ENCODE measurements around the gene SEL1L3.

The SEL1L3 gene

DNA sequence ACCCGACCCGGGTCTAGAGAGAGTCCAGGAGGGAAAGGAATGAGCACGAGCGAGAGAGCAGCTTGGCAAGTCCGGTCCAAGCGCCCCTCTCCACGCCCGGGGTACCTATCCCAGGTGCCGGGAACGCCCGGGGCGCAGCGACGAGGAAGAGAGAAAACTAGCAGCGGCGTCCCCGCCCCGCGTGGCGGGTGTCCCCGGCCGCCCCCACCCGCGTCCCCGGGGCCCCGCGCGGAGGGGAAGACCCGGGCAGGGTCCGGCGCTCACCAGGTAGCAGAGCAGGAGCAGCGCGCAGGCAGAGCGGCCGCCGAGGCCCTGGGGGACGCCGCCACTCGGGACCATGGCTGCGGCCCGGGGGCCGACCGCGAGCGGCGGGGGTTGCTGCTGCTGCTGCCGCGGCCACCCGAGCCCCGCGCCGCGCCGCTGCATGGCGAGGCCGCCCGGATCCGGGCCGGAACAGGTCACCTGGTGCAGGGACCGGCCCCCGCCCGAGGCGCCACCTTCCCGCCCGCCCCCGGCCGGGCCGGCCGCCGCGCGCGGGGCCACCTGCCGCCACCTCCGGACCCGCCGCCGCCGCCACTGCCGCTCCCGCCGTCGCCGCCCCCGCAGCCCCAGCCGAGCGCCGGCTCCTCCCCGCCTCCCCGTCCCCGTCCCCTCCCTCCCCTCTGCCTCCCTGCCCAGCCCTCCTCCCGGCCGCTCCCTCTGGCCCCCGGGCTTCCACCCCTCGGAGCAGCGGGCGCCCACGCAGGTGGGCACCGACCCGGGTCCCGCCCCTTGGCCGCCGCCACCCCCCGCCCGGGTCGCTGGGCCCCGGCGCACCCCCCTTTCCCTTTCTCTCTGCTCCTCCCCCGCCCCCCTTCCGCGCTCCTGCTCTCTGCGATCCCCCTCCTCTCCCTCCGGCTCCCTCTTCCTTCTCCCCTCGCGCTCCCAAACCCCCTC, at the start of gene SEL1L3 (continued):
- TF ChIP-seq, protein P1, sequence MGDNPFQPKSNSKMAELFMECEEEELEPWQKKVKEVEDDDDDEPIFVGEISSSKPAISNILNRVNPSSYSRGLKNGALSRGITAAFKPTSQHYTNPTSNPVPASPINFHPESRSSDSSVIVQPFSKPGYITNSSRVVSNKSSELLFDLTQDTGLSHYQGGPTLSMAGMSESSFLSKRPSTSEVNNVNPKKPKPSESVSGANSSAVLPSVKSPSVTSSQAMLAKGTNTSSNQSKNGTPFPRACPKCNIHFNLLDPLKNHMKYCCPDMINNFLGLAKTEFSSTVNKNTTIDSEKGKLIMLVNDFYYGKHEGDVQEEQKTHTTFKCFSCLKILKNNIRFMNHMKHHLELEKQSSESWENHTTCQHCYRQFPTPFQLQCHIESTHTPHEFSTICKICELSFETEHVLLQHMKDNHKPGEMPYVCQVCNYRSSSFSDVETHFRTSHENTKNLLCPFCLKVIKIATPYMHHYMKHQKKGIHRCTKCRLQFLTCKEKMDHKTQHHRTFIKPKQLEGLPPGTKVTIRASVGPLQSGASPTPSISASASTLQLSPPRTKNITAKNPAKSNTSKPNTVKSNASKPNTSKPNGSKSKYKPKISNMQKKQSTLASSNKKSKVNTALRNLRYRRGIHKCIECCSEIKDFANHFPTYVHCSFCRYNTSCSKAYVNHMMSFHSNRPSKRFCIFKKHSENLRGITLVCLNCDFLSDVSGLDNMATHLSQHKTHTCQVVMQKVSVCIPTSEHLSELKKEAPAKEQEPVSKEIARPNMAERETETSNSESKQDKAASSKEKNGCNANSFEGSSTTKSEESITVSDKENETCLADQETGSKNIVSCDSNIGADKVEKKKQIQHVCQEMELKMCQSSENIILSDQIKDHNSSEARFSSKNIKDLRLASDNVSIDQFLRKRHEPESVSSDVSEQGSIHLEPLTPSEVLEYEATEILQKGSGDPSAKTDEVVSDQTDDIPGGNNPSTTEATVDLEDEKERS (tag by site-specific recombination; IDR thresholded peaks at IDR 0.05) = no peak

DNA sequence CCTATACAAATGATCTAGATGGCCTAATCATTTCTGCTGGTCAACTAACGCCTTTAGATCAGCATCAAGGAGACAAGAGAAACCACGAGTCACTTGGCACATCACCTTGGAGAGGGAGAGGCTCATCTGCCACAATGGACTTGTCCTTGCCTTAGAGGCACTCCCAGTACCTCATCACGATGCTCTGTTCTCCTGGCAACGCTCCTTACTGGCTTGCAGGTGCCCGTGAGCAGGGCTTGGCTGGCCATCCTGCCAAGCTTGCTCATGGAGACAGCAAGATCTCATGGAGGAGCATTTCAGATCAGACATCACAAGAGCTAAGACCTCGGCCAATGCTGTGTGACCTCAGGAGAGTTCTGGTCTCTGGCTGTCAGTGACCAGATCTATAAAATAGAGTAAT, 48.6 kb upstream of the SEL1L3 start:
- CTCF ChIA-PET = interaction anchor here (0.7 kb wide), 1 partner anchor 34 kb away, joined by 4 read pairs; no protein-coding TSS in a partner anchor
- TF ChIP-seq, protein P2, sequence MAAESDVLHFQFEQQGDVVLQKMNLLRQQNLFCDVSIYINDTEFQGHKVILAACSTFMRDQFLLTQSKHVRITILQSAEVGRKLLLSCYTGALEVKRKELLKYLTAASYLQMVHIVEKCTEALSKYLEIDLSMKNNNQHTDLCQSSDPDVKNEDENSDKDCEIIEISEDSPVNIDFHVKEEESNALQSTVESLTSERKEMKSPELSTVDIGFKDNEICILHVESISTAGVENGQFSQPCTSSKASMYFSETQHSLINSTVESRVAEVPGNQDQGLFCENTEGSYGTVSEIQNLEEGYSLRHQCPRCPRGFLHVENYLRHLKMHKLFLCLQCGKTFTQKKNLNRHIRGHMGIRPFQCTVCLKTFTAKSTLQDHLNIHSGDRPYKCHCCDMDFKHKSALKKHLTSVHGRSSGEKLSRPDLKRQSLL (tag by site-specific recombination; IDR thresholded peaks at IDR 0.05) = no peak
- TF ChIP-seq ZNF354C (tag by site-specific recombination; IDR thresholded peaks at IDR 0.05; ENCODE audit: borderline replicate concordance, low read depth) (no peak), ZNF274 (IDR thresholded peaks at IDR 0.05; ENCODE audit: low read length) (no peak), ZNF274 (tag by site-specific recombination; IDR thresholded peaks at IDR 0.05; ENCODE audit: borderline replicate concordance) (no peak), ZNF341 (tag by site-specific recombination; IDR thresholded peaks at IDR 0.05; ENCODE audit: low read depth) (no peak), IKZF3 (tag by site-specific recombination; IDR thresholded peaks at IDR 0.05) (no peak), ZNF501 (tag by site-specific recombination; IDR thresholded peaks at IDR 0.05) (no peak), ZNF571 (tag by site-specific recombination; IDR thresholded peaks at IDR 0.05) (no peak), ZNF302 (tag by site-specific recombination; IDR thresholded peaks at IDR 0.05; ENCODE audit: low read depth) (no peak), ZNF529 (tag by site-specific recombination; IDR thresholded peaks at IDR 0.05; ENCODE audit: insufficient replicate concordance) (no peak), ZBTB1 (tag by site-specific recombination; IDR thresholded peaks at IDR 0.05) (no peak), ZNF747 (tag by site-specific recombination; IDR thresholded peaks at IDR 0.05) (no peak)
- TF ChIP-seq, protein P3, sequence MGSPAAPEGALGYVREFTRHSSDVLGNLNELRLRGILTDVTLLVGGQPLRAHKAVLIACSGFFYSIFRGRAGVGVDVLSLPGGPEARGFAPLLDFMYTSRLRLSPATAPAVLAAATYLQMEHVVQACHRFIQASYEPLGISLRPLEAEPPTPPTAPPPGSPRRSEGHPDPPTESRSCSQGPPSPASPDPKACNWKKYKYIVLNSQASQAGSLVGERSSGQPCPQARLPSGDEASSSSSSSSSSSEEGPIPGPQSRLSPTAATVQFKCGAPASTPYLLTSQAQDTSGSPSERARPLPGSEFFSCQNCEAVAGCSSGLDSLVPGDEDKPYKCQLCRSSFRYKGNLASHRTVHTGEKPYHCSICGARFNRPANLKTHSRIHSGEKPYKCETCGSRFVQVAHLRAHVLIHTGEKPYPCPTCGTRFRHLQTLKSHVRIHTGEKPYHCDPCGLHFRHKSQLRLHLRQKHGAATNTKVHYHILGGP (tag by site-specific recombination; IDR thresholded peaks at IDR 0.05) = no peak
- TF ChIP-seq, protein P4, sequence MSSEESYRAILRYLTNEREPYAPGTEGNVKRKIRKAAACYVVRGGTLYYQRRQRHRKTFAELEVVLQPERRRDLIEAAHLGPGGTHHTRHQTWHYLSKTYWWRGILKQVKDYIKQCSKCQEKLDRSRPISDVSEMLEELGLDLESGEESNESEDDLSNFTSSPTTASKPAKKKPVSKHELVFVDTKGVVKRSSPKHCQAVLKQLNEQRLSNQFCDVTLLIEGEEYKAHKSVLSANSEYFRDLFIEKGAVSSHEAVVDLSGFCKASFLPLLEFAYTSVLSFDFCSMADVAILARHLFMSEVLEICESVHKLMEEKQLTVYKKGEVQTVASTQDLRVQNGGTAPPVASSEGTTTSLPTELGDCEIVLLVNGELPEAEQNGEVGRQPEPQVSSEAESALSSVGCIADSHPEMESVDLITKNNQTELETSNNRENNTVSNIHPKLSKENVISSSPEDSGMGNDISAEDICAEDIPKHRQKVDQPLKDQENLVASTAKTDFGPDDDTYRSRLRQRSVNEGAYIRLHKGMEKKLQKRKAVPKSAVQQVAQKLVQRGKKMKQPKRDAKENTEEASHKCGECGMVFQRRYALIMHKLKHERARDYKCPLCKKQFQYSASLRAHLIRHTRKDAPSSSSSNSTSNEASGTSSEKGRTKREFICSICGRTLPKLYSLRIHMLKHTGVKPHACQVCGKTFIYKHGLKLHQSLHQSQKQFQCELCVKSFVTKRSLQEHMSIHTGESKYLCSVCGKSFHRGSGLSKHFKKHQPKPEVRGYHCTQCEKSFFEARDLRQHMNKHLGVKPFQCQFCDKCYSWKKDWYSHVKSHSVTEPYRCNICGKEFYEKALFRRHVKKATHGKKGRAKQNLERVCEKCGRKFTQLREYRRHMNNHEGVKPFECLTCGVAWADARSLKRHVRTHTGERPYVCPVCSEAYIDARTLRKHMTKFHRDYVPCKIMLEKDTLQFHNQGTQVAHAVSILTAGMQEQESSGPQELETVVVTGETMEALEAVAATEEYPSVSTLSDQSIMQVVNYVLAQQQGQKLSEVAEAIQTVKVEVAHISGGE (tag by site-specific recombination; conservative IDR thresholded peaks at IDR 0.05; ENCODE audit: low read depth) = no peak
- no peaks in the 10 kb centered on the region for H3K36me3 ChIP-seq (ENCODE audit: control insufficient read depth in 2 of 2, insufficient read depth in 1 of 2, low read length in 2 of 2)
- no peak overlapping the region for H3K4me3 ChIP-seq (ENCODE audit: low read depth, low read length)
- POLR2A ChIA-PET = no interaction called here
- H3K9me3 ChIP-seq (ENCODE audit: control insufficient read depth, insufficient read depth, low read depth, low read length) = no peaks in the 10 kb centered on the region
- H3K4me1 ChIP-seq (ENCODE audit: control insufficient read depth, insufficient read depth, low read length) = no peaks in the 10 kb centered on the region
- H3K27ac ChIP-seq (ENCODE audit: extremely low read depth, low read depth, low read length) = no peak overlapping the region
